B cell (primary cell): ENCODE results near the gene TTLL10.

Experiments
- CTCF ChIP-seq: fragments of 200-600 bp; IDR thresholded peaks from one replicate; pipeline ENCODE4 v1.8.0; 2022; ENCODE audit warnings: antibody characterized with exemption, mild to moderate bottlenecking
- EZH2 ChIP-seq: IDR thresholded peaks from 2 replicates; pipeline ENCODE4 v1.6.1; 2012; ENCODE audit warnings: borderline replicate concordance, low read depth, mild to moderate bottlenecking, moderate library complexity, low read length; ENCODE audit not compliant: insufficient read depth, poor library complexity, severe bottlenecking

- no peak for TF ChIP-seq CTCF
- TF ChIP-seq EZH2 = no peak
Observed at GRCh38 chr1:1246577-1247340, 73.1 kb downstream of the TTLL10 start, which contains the start of gene C1QTNF12.
